T-helper 2 cell (primary cell): ENCODE measurements around the gene RPP21.

Experiments
- DNase-seq, 5 experiments: peaks; one replicate each; pipeline versions ENCODE4 v3.0.0 to v3.0.0-alpha.2; 2012 to 2022

The RPP21 gene

GRCh38 chr6:30386166-30386565, 41.2 kb downstream of the RPP21 start:
- no peak for DNase-seq

GRCh38 chr6:30391240-30391639, 46.3 kb downstream of the RPP21 start:
- no peak for DNase-seq

- no peak for DNase-seq
Measured at GRCh38 chr6:30394139-30394538, 49.2 kb downstream of the RPP21 start.
